PFSK-1 (cell line): Measurements from ENCODE around the gene PACS2.

Experiments used
- POLR2AphosphoS5 ChIP-seq: IDR thresholded peaks from 2 replicates; pipeline ENCODE4 v1.6.1; 2012; ENCODE audit warnings: low read depth, mild to moderate bottlenecking, control low read depth, low read length, moderate library complexity
- REST ChIP-seq, 2 experiments: IDR thresholded peaks; 2 replicates each; pipeline versions ENCODE4 v1.6.1 to v1.8.0; 2011 to 2012; ENCODE audit warnings: low read depth in 2 of 2, low read length in 2 of 2, control low read depth in 1 of 2, inconsistent platforms in 1 of 2, mild to moderate bottlenecking in 1 of 2, moderate library complexity in 1 of 2; ENCODE audit not compliant: insufficient read depth in 1 of 2
- TAF1 ChIP-seq: IDR thresholded peaks from 2 replicates; pipeline ENCODE4 v1.6.1; 2012; ENCODE audit warnings: low read length, control low read depth, borderline replicate concordance; ENCODE audit not compliant: insufficient read depth

GRCh38 chr14:105444859-105445258 is 130.3 kb downstream of the PACS2 start:
- TF ChIP-seq REST (IDR thresholded peaks at IDR 0.05; ENCODE audit: insufficient read depth in 1 of 2, low read depth in 2 of 2, low read length in 2 of 2) (no peak), POLR2AphosphoS5 (no peak), TAF1 (no peak)
